GM19324 (cell line): ENCODE data around the gene KCNN4.

Experiments
- ATAC-seq: cut with Tn5 transposase; IDR thresholded peaks from one replicate; pipeline ENCODE4 v1.9.1; 2021; ENCODE audit warnings: mild to moderate bottlenecking, moderate library complexity; ENCODE audit not compliant: unreplicated experiment, low FRiP score

KCNN4 gene

DNA sequence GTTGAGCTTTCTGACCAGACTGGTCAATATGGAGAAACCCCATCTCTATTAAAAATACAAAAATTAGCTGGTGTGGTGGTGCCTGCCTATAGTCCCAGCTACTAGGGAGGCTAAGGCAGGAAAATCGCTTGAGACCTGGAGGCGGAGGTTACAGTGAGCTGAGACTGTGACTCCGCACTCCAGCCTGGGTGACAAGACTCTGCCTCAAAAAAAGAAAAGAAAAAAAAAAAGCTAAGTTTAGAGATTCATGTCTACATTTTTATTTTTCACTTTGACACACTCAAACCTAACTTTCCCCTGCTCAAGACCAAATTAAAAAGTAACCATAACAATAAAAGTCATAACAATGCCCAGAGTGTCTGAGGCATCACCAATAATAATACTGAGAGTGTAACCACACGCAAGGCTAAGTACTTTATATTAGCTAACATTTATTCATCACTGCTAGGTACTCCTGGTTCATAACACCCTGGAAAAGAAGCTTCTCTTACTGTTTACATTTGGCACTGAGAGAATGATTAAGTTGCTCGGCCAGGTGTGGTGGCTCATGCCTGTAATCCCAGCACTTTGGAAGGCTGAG is 59.2 kb downstream of the KCNN4 start:
- ATAC-seq, result no peak

DNA sequence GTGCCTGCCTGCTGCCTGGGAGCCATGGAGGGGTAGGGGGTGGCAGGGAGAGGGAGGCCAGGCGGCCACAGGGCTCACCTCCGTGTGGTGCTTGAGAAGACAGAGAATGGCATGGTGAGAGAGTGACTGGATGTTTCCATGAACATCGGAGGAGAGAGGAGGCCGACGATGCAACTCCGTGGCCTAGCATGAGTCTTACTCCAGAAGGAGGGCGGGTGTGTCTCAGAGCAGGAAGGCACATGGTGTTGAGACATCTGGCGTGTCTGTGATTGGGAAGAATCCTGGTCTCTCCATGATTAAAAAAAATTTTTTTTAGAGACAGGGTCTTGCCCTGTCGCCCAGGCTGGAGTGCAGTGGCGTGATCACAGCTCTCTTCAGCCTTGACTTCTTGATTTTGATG is 59.8 kb downstream of the KCNN4 start:
- no peak for ATAC-seq

GRCh38 chr19:43719918-43720317 is 60.9 kb downstream of the KCNN4 start:
- ATAC-seq, result no peak

GRCh38 chr19:43719378-43719868 is 61.4 kb downstream of the KCNN4 start:
- ATAC-seq, result no peak

- ATAC-seq, result no peak
Measured at GRCh38 chr19:43718627-43719377, 62.0 kb downstream of the KCNN4 start.
